ENCODE results near the gene POLR3F. TPM values are rescaled to one million over a fixed set of nuclear protein-coding genes. Genes with fewer than 3 reads are reported as not detected.
"Not testable (repeated sequence)": the region's sequence is repeated elsewhere in the genome, so short reads cannot be mapped to it uniquely, and the experiment has no call there.

The POLR3F gene
- total RNA-seq, 1 donor from 2014 or later, result 16.9 TPM

- no peak for DNase-seq (ENCODE audit: low spot score)
Observed at GRCh38 chr20:18504479-18505060, 37.4 kb downstream of the POLR3F start.

- DNase-seq (ENCODE audit: low spot score), result peak; percentile 2
Observed at GRCh38 chr20:18506744-18507143, 39.6 kb downstream of the POLR3F start.

GRCh38 chr20:18507218-18508191 is 40.3 kb downstream of the POLR3F start, which contains the start of gene SEC23B:
TSS of gene SEC23B (plus strand) at chr20:18507940. CDS start at chr20:18510836, 2,896 bp downstream.
- peak; percentile 99 for DNase-seq (ENCODE audit: low spot score)

GRCh38 chr20:18511571-18511970 is 44.4 kb downstream of the POLR3F start:
- DNase-seq (ENCODE audit: low spot score), result peak; percentile 5

- no peak for DNase-seq (ENCODE audit: low spot score)
Observed at GRCh38 chr20:18513208-18513607, 46.0 kb downstream of the POLR3F start.

- no peak for DNase-seq (ENCODE audit: low spot score)
Observed at GRCh38 chr20:18514127-18514526, 46.9 kb downstream of the POLR3F start.

- no peak for DNase-seq (ENCODE audit: low spot score)
Observed at GRCh38 chr20:18515973-18516372, 48.8 kb downstream of the POLR3F start.

DNA sequence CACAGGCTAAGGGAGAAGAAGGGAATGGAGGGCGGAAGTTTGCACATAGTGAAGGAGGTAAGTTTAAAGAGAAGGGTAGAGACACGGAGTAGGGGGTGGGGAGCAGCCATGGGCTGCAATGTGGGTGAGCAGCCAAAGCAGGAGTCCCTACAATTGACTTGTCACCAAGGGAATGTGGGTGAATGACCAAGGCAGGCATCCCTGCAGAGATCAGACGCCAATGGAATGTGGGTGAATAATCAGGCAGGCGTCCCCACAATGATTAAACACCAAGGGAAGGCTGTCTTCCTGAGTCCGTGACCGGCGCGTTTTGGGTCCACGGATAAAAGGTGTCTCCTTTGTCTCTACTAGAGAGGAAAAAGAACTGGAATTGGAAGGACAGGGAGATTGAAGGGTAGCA is 54.9 kb downstream of the POLR3F start:
- not testable (repeated sequence) for DNase-seq (ENCODE audit: low spot score)

DNA sequence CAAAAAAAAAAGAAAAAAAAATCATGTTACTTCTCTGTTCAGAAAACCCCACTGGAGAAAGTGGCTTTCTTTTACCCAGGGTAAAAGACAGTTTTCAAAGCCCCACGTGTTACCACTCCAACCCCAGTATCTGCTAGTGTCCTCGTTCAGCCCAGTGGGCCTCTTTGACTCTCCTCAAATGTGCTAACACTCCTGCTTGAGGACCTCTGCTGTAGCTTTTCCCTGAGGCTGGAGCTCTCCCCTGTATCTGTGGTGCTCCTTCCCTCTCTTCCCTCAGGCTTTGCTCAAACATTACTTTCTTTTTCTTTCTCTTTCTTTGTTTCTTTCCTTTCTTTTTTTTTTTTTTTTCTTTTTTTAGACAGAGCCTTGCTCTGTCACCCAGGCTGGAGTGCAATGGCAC is 55.9 kb downstream of the POLR3F start:
- DNase-seq (ENCODE audit: low spot score), result no peak

DNA sequence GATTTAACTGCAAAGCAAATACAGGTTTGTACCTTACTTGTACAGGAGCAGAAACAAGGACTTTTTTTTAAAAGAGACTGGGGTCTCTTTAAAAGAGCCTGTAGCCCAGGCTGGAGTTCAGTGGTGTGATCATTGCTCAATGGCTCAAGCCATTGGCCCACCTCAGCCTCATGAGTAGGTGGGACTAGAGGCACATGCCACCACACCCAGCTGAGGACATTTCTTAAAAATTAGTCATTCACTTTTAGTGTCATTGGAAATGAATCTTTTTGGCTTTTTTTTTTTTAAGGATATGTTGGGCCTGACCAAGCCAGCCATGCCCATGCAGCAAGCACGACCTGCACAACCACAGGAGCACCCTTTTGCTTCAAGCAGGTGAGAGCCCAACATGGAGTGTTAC is 57.5 kb downstream of the POLR3F start:
- DNase-seq (ENCODE audit: low spot score), result no peak

GRCh38 chr20:18526761-18527160 is 59.6 kb downstream of the POLR3F start:
- DNase-seq (ENCODE audit: low spot score), result not testable (repeated sequence)

GRCh38 chr20:18527339-18527738 is 60.1 kb downstream of the POLR3F start:
- no peak for DNase-seq (ENCODE audit: low spot score)

DNA sequence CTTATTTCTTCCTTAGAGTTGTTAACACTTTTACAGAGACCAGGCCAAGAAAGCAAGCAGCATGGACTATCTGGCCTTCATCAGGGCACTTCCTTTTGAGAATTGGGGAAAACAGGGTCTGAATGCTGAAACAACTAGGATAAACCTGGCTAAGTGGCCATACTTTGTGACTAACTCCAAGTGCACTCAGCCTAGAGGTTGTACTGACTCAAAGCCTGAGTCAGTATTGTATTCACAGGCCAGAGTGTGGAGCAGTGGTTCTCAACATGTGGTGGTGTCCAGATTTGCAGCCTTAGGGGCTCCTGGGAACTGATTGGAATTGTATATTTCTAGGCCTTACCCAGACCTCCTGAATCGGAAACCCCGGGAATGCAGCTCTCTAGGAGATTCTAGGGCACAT is 60.6 kb downstream of the POLR3F start:
- no peak for DNase-seq (ENCODE audit: low spot score)

GRCh38 chr20:18529041-18529440 is 61.9 kb downstream of the POLR3F start:
- DNase-seq (ENCODE audit: low spot score), result no peak

- DNase-seq (ENCODE audit: low spot score), result no peak
Observed at GRCh38 chr20:18532626-18533025, 65.4 kb downstream of the POLR3F start.

DNA sequence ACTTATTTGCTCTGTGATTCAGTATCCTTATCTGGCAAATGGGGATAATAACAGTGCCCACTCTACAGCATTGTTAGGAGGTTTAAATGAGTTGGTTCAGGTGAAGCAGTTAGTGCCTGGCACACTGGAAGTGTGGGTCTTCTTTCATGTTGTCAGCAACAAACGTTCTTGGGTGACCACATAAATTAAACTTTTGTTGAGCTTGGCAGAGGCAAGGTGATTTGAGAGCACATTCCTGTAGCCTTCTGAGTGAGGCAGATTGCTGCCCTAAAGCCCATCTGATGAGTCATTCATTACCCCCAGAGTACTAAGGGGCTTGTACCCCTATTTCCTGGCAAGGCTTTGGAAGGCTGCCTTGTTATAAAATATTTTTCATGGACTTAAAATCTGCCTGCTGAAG is 66.3 kb downstream of the POLR3F start:
- DNase-seq (ENCODE audit: low spot score), result no peak

GRCh38 chr20:18533978-18534644 is 66.9 kb downstream of the POLR3F start:
- no peak for DNase-seq (ENCODE audit: low spot score)

Other genes starting within 250 kb of the POLR3F start
- gene ZNF133, start 178.9 kb upstream of the POLR3F start, total RNA-seq (ENCODE audit: insufficient read depth, low replicate concordance), result 12.3 TPM
- gene DZANK1, start 360 bp upstream of the POLR3F start, total RNA-seq (ENCODE audit: insufficient read depth, low replicate concordance), result 1.7 TPM
- gene RBBP9, start 29.8 kb downstream of the POLR3F start, total RNA-seq (ENCODE audit: insufficient read depth, low replicate concordance), result 17.6 TPM
- gene SEC23B, start 40.5 kb downstream of the POLR3F start, total RNA-seq (ENCODE audit: insufficient read depth, low replicate concordance), result 27.0 TPM
- 43.1 TPM for gene SMIM26, start 100.0 kb downstream of the POLR3F start, total RNA-seq (ENCODE audit: insufficient read depth, low replicate concordance)
- 20.2 TPM for gene DTD1, start 120.7 kb downstream of the POLR3F start, total RNA-seq (ENCODE audit: insufficient read depth, low replicate concordance)

All from umbilical cord (tissue), 2 donors.